HuH-7 (cell line): ENCODE measurements around the gene NEUROD2.
A peak's percentile ranks its signal among the peaks of the same experiment; 100 is the strongest.

Experiments
- DNase-seq: peaks from one replicate; pipeline ENCODE4 v3.0.0; 2011; ENCODE audit warnings: low spot score

Gene NEUROD2

DNA sequence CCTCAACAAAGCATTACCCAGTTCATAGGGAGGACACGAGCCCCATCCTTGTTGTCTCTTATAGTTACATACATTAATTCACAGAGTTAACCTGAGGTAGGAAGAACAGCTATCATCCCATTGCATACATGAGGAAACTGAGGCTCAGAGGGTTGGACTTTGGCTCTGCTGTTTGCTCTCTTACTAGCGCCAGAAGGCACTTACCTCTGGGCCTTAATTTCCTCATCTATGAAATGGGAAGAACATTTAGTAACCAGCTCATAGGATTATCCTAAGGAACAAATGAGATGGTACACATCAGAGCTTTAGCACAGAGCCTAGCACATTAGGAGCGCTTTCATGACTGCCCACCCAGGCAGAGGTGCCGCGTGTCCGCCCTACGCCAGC, 27.6 kb downstream of the NEUROD2 start:
- no peak for DNase-seq

- DNase-seq = no peak
Measured at GRCh38 chr17:39579318-39580081, 28.2 kb downstream of the NEUROD2 start.

GRCh38 chr17:39578272-39578671, 29.4 kb downstream of the NEUROD2 start:
- DNase-seq = no peak

GRCh38 chr17:39576187-39576586, 31.5 kb downstream of the NEUROD2 start:
- no peak for DNase-seq

- peak; percentile 70 for DNase-seq
Measured at GRCh38 chr17:39573447-39574298, 34.0 kb downstream of the NEUROD2 start.

DNA sequence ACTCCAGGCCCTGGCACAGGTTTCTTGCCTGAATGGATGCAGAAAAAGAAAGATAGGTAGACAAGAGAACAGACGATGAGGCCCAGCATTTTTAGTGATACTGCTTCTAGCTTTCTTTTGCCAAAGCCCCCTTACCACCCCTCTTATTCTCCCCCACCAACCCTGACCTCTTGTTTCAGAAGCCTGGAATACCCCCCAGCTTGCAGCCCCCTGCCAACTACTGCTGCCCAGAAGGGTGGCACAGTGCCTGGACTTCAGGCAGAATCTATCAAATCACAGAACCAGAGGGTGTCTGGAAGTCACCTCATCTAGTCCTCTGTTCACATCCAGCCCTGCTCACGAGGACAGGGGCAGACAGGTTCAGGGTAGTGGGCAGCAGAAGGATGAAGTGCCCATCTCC, 35.6 kb downstream of the NEUROD2 start:
- DNase-seq = no peak

DNA sequence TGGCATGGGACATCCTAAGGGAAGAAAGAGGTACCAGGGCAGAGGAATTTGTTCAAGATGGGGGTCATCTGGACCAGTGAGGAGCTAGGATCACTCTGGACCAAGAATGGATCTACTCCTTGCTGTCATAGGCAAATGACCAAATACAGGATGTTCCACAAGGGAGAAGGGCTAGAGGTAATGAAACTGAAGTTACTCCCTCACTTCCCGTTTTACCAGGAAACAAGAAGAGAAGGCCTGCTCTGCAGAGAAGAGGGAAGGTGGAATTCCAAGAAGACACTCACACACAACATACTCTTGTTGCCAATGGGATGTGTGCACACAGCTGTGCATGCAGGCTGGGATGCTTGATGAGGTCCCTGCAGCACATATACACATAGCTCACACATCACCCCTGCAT, 38.6 kb downstream of the NEUROD2 start:
- DNase-seq = no peak

DNA sequence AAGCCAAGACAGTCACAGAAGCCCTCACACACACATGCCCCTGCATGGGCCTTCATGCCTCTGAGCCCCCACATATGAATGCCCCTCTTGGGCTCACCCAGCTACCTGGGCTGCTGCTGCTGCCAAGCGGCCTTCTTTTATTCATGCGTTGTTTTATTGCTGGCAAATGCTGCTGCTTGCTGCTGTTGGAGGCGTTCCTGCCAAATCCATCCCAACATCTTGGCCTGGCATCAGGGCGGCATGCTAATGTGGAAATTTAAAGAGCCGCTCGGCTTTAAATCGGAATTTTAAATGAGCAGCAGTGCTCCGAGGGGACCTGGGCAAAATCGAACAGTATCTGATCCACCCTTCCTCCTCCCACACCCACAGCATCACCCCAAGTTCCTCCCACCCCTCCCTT, 39.0 kb downstream of the NEUROD2 start:
- no peak for DNase-seq

GRCh38 chr17:39566094-39566850, 41.4 kb downstream of the NEUROD2 start:
- no peak for DNase-seq

DNA sequence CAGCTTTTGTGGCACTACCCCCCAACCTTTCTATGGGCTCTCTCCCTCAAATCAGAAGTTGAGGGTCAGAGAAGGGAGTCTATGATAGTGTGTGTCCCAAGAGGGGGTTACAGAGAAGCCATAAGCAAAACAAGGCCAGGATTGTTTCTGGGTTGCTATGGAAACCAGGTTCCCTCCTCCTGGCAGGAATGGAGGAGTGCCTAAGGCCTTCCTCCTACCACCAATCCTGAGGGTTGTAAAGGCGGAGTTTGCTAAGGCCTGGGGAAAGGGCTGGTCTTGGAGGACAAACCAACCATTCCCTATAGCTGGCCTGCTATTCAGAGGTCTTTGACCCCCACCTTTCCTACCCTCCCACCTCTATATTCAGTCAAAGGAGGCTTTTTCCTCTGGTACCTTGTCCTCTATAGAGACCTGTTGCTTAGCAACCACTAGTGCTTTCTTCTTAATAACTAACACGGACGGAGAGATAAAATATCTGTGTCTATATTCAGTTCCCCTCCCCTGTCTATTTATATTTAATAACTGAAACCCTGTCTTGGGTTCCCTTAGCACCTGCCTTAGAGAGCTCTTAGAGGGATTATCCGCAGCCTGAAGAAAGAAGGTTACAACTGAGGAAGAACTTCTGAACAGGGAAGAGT, 43.4 kb downstream of the NEUROD2 start:
- DNase-seq = no peak

- no peak for DNase-seq
Measured at GRCh38 chr17:39563476-39563875, 44.2 kb downstream of the NEUROD2 start.

- no peak for DNase-seq
Measured at GRCh38 chr17:39562976-39563375, 44.7 kb downstream of the NEUROD2 start.

DNA sequence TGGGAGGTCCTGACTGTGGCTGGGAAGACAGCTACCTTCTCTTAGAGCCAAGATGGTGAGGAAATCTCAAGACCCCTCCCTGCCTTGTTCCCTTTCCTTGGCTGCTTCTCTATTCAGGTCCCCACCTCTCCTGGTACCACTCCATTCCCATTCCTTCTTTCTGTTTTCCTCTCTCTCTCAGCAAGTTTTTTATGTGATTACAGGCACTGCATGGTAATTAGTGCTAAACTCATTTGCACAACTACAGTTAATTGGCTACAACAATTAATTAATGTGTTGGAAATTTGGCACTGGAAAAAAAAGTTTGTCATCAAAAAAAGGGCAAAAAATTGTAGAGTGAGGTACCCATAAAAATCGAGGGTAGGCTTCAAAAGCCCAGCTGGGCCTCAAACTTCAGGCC, 45.3 kb downstream of the NEUROD2 start:
- no peak for DNase-seq

- DNase-seq = no peak
Measured at GRCh38 chr17:39556423-39556822, 51.3 kb downstream of the NEUROD2 start.

DNA sequence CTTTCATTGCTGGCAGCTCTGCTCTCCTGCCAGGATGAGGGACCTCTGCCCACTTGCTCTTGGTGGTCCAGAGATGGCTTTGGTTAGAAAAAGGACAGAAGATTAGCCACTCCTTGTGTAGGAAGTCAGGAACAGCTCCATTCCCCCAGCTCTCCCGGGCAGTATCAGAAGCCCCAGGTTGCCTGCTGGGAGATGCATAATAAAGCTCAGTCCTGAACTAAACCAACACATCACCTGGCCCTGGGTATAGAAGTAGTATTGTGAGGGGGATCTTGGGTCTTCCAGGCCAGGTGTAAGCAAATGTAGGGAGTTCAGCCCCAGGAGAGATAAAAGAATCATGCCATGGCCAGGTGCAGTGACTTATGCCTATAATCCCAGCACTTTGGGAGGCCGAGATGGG, 52.4 kb downstream of the NEUROD2 start:
- no peak for DNase-seq
